HG03066 (cell line): Measurements from ENCODE around the gene OCRL.

Experiments used
- ATAC-seq: cut with Tn5 transposase; IDR thresholded peaks from one replicate; pipeline ENCODE4 v1.9.1; 2021; ENCODE audit warnings: low read depth; ENCODE audit not compliant: unreplicated experiment

Gene OCRL

DNA sequence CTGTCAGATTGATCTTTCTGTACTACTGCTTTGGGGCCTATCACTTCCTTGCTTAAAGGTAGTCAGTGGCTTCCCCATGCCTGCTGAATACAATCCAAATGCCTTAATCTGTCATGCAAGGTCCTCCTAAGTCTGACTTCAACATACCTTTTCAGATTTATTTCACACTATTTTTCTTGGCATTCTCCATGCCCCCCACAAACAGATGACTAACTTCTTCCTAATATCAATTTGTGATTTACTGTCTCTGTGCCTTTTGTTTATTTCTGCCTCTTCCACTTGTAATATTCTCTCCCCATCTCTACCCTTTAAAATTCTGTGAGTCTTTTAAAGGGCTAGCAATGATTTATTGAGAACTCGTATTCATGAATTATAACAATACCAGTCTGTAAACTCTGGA is 41.8 kb downstream of the OCRL start:
- no peak for ATAC-seq

DNA sequence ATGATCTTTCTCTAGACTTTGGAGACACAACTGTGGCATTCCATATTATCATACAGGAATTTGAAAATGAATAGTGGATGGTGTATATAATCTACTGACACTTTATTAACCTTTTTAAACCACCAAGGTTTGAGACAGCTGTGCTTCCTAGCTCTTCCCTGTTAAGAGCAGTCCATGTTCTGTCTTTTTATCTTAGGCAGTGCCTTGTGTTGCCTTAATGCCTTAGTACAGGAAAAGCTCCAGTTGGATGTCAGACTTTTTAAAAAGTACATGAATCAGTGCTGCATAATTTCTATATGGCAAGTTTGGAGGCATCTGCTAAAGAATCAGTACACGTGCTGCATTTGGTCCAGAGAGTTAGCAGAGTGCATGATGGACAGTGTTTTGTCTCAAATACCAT is 45.1 kb downstream of the OCRL start:
- ATAC-seq, result no peak

DNA sequence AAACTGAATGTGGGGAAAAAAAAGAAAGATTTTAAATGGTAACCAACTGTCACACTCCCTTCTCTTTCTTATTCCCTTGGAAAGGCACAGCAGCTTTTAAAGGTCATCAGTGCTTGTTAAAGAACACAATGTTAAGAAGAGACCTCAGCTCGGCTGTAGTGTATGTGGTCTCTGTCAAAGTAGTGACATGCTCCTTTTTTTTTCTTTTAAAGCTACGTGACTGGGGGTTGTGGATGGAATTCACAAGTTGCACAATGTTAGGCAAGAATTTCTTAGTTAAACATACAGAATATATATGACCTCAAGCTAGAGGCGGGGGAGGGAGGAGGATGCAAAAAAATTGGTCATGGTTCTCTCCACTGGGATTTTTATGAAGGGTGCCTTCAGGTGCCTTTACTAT is 45.6 kb downstream of the OCRL start:
- ATAC-seq, result no peak

DNA sequence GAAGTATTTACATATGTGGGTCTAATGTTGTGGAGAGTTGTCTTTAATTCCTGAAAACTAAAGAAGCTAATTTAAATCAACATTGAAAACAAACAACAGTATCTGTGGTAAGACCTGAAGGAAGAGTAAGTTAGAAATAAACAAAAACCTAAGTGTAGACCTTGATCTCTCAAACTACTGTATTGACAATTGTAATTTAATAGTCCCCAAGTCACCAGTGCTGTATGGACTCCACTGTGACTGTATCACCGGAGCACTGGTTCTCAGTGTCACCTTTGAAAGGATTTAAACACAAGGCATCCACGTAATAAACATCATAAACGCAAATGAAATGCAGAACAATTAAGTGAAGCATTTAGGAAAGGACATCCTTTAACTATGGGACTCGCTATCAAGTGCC is 46.4 kb downstream of the OCRL start:
- no peak for ATAC-seq

DNA sequence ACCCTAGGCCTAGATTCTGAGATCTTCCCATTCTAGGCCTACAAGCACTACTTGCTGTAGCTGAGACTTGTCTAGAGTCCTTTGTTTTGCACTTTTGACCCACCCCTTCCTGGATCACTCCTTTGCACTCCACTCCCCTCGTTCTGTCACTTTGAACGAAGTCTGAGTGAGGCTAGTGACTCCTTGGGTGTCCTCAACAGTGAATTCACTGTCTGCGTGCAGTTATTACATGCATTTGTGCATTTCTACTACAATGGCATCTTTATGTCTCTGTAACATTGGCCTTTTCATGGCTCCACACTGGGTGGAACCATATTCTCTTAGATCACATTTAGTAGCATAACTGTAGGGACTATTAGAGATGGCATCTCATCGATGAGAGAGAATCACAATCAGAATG is 50.5 kb downstream of the OCRL start:
- no peak for ATAC-seq

DNA sequence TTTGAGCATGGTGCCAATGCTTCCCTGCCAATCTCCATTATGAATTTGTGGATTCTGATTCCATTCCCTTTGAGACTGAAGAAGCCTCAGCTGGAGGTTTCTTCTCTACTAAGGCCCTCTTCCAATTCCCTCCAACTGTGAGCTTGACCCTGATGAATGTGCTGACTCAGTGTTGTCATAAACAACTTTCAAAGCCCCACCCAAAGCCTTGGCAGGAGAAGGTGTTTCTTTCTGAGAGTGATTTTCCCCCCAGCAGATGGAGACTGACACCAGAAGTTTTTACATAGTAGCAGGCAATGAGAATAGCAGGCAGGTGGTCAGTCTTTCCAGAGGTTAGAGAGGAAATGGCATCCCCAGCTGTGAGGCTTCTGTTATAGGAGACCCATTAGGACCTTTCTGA is 53.1 kb downstream of the OCRL start:
- ATAC-seq, result no peak

DNA sequence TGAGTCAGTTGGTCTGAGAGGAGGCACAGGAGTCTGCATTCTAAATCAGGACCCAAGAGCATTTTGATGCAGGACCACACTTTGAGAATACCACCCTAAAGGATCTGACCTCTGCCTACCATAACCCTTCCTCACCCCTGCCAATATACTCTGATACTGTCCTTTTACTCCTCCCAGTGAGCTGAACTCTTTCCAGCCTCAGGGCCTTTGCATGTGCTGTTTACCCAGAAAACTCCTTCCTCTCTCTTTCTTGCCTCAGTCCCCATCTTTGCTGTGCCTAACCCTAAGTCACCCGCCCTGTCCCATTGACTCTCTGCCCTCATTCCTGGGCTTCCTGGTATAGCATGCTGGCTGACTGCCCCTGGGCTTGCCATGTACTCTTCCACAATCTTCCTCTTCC is 54.7 kb downstream of the OCRL start:
- no peak for ATAC-seq

DNA sequence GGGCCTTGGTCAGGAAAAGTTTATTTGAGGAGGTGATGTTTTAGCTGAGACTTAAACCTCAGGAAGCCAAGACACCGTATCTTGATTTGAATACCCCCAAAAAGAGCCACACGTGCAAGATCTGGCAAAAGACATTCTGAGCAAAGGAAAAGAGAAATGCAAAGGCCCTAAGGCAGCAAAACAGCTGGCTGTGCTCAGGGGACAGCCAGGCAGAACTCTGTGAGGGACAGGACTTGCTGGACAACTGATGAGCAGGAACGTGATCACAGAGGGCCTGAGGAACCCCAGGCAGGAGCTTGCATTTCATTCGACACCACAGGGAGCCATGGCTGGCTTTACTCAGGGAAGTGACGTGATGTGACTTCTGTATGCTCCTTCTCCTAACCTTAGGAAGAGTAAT is 56.0 kb downstream of the OCRL start:
- no peak for ATAC-seq

DNA sequence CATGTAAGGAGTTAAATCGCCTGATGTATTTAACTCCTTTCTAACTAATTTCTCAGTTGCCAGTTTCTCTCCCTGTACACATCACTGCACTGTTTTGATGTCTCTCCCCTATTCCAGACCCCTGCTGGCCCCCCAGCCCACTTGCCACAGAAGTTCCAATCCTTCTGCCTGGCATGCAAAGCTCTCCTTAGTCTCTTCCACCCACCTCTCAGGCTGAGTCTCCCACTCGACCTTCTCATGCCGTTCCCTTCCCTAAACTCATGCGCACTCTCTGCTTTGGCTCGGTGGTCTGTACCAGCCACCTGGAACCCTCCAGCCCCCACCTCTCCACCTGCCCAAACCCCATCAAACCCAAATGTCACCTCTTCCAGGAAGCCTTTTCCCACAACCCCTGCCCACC is 57.8 kb downstream of the OCRL start:
- no peak for ATAC-seq

DNA sequence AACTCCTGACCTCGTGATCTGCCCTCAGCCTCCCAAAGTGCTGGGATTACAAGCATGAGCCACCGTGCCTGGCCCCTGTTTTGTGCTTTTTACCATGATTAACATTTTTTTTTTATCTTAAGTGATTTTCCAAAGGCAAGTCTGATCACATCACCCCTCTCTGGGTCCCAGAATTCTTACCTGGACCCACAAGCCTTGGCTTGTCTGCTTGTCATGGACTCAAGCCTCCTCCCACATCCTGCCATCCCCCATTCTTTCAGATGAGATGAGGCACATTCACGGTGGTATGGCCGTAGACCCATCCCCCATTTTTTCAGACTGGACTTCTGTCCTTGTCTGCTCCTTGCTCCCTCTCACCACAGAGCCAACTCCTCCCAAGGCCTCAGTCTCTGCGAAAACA is 59.4 kb downstream of the OCRL start:
- ATAC-seq, result no peak

DNA sequence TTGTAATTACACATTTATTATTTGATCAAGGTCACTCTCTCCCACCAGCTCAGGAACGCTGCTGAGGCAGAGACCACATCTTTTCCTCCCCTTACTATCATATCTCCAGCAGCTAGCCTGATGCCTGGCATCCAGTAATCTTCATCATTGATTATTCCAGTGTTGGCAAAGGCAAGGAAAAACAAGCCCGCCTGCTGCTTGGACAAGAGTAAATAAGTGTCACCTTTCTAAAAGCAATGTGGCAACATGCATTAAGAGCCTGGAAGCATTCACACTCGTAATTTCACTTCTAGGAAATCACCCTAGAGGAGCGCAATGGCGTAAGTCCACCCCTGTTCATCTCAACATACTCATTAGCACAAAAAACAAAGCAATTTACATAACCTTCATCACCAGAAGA is 59.9 kb downstream of the OCRL start:
- no peak for ATAC-seq

DNA sequence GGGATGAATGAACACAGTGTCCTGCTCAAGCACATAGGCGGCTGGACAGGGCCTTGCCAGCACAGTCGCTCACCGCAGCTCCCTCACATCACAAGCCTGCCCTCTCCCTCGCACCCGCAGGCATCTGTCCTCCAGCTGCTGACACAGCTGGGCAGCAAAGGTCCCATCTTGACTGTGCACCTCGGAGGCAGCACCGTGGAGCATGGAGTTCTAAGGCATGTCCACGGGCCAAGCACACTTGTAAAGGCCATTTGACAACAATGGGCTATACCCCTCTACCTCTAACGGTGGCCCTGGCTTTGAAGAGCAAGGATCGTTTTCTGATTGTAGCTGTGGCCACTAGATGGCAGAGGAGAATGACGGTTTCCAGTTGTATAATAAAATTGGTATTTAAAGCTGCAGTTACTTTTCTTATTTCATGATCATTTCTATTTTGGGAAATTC is 60.9 kb downstream of the OCRL start:
- ATAC-seq, result no peak

DNA sequence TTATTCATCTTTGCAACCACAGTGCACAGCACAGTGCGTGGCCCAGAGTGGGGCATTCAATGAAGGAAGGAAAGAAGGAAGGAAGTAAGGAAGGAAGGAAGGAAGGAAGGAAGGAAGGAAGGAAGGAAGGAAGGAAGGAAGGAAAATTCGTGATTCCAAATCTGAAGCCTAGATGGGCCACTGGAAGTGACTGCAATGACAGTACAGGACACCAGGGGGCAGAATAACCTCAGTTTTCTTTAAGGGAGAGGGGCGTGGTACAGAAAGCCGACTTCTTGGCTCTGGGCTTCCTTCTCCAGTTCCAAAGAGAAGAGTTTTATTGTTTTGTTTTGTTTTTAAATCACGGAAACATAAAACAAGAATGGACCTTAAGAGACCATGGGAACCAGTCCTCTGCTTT is 66.9 kb downstream of the OCRL start:
- ATAC-seq, result no peak

DNA sequence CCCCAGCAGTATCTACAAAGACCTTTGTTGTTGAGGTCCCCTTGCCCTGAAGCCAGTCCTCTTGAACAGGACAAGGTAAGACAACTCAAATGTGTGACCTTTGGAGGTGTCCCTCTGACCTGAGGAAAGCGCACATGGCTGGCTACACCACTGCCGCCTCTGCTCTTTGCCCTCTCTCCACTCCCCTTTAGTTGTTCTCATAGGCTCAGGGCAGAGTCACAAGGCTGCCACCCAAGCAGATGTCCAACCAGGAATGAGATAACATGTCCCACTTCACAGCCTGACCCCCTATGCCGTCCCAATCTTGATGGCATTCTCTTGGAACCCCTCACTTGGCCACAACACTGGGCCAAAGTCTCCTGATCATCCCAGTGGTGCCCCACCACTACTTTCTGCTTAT is 68.4 kb downstream of the OCRL start:
- ATAC-seq, result no peak

DNA sequence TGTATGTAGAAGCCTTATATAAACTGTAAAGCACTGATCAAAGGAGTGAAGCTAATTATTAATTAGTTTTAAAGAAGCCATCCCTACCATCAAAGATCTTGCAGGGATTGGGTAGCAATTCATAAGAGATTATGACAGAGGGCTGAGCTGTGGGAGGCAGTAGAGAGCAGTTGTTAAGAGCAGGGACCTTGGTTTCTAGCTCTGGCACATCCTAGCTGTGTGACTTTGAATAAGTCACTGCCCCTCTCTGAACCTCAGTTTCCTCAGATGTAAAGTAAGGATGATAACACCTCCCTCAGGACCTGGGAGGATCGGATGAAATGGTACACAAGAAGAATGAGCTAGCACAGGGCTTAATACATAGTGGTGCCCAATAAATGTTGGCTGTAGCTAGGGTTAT is 69.3 kb downstream of the OCRL start:
- no peak for ATAC-seq

DNA sequence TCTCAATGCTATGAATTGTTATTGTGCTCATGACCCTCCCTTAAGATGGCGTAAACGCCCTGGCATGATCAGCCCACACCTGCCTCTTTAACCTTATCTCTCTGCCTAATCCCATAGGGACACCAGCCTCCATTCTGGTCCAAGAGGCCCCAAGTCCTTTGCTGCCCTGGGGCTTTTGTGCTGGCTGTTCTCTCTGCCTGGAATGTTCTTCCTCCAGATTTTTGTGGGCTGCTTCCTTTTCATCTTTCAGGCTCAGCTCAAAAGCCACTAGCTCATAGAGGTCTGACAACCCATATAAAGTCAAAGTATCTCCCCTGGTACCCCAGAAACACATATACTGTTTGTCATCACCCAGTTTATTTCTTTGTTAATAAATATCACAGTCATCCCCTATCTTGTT is 72.3 kb downstream of the OCRL start:
- no peak for ATAC-seq

DNA sequence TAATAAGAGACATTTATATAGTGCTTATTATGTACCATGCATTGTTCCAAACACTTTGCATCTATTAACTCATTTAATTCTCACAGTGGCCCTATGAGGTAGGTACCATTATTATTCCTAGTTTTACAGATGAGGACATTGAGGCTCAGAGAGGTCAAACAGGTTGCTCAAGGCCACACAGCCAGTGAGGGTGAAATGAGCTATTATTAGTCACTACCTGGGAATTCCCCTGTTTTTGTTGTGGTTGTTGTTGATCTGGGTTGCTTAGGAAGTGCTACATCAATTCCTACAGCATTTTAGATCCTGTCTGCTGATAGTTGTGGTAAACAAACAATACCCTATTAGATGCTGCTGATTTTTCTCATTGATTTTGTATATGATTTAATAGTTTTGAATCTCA is 73.5 kb downstream of the OCRL start:
- no peak for ATAC-seq

DNA sequence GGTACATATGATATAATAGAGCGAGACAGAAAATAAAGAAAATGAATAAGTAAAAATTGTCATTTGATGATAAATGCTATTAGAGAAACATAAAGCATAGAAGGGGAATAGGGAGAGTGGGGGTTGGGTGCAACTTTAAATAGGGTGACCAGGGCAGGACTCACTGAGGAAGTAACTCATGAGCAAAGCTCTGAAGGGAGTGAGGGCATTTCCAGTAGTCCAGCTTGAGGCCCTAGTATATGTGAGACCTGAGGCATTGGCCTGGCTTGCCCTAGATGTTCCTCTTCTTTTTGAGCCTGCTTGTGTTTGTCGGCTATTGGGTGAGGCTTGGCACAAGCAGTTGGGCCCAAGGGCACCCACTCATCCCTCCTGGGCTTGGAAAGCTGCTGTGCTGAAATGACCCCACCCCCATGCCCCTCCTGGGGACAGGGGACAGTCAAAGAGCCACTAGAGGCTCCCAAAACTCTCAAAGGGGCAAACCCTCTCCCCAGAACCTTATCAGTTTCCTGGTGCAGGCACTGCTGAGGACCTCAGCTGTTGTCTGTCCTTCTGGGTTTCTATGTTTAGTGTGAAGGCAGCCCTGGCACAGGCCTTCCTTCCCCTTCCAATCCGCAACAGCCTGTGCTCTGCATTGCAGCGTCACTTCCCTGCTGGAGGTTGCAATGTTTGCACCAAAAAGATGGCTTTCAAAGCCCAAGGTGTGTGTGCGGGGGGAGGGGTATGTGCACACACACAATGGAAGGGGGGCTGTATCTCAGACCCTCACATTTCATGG is 74.6 kb downstream of the OCRL start:
- no peak for ATAC-seq

DNA sequence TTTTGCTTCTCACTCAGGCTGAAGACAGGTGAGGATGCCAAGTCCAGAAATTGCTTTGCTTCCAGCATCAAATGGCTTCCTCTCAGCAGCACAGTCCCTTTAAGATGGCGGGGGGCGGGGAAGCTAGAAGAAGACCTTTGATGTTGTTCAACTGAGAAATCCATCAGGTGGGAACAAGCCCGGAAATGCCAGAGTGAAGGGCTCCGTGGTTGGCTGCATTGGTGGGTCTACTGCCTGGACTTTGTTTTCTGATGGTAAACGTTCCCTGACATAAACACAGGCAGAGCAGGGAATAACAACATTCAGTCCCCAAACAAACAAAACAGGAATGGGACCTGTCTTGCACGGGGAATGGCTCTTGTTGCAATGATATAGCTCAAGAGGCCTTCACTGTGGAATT is 77.4 kb downstream of the OCRL start:
- ATAC-seq, result no peak

DNA sequence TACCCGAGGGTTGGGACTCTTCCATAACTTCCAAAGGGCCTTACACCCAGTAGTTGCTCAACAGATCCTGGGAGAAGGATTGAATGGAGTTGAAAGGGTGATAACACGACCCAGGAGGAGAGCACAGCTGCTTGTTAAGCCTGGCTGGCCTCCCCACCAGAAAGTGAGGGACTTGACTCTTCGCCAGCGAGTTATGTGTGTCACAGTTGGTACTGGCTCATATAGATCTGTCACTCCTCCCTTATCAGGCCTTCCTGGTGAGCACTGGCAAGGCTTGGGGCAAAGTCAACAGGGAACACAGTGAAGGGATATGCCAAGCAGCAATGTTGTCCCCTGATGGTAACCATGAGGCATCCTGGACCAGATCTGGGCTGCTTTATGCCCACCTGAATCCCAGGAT is 78.9 kb downstream of the OCRL start:
- ATAC-seq, result no peak

DNA sequence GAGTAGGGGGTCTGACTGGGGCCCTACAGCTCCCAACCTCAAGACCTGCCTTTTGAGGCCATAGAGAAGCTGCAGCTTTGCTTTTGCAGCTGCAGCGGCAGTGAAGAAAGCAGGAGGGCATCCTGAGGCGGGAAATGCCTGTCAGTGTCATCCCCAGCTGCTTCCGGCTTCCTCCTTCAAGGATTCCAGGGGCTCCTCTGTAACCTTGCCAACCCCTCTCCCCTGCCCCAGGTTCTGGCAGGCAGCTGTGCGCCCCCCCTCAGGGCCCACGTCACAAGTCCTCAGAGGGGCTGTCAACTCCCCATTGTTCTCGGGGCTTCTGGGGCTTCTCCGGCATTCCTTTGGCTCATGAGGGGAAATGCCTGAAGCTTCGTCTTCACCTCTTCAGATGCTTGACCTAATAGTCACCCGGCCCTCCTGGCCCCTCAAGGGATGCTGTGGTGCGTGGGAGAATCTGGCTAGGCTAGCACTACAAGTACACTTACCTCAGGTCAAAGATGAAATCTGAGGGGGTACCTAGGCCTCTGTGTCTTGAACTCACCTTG is 82.8 kb downstream of the OCRL start:
- no peak for ATAC-seq

DNA sequence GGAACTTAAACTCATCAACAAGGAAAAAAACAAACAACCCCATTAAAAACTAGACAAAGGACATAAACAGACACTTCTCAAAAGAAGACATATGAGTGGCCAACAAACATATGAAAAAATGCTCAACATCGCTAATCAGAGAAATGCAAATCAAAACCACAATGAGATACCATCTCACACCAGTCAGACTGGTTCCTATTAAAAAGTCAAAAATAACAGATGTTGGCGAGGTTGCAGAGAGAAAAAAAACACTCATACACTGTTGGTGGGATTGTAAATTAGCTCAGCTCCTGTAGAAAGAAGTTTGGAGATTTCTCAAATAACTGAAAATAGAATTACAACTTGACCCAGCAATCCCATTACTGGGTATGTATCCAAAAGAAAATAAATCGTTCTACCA is 86.0 kb downstream of the OCRL start:
- ATAC-seq, result no peak

DNA sequence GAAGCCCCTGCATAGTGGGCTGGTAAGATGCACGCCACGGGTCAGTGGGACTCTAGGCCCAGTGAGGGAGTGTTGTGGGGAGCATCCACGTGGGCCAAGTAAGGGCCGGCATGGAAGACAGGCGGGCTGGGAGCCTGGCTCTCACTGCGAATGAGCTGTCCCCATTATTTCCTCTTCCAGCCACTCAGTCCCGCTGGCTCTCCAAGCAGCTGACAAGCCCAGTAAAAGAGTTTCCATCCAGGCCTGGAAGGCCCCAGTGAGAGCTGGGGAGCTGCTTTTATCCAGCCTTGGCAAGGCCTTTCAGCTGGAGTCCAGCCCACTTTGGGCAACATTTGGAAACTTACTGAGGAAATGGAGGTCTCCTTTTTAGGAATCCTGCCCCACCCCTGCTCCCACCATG is 89.8 kb downstream of the OCRL start:
- ATAC-seq, result no peak
